ENCODE data around the gene ATAT1.
A peak's percentile ranks its signal among the peaks of the same experiment; 100 is the strongest.
"Not testable (repeated sequence)": the region's sequence is repeated elsewhere in the genome, so short reads cannot be mapped to it uniquely, and the experiment has no call there.

ATAT1 gene

GRCh38 chr6:30657454-30657853 lies 30.8 kb downstream of the ATAT1 start:
- Histone ChIP-seq H3K4me1 (ENCODE audit: insufficient read depth, low read length) (no peaks in the 10 kb centered on the region), H3K27me3 (ENCODE audit: control insufficient read depth in 1 of 2, insufficient read depth in 2 of 2, low read length in 2 of 2) (no peaks in the 10 kb centered on the region), H3K27ac (ENCODE audit: low read depth, low read length) (no peak overlapping the region), H3K9me3 (ENCODE audit: low read length) (no peaks in the 10 kb centered on the region), H3K4me3 (ENCODE audit: low read depth in 1 of 2, low read length in 2 of 2) (no peak overlapping the region), H3K9ac (ENCODE audit: low read length) (no peak overlapping the region), H3K36me3 (ENCODE audit: insufficient read depth, low read length) (peaks cover 86% of the 10 kb centered on the region)

- H3K4me3 ChIP-seq (ENCODE audit: low read depth in 1 of 2, low read length in 2 of 2); H3K9me3 ChIP-seq (ENCODE audit: low read length); H3K9ac ChIP-seq (ENCODE audit: low read length); H3K4me1 ChIP-seq (ENCODE audit: insufficient read depth, low read length); H3K27ac ChIP-seq (ENCODE audit: low read depth, low read length); H3K27me3 ChIP-seq (ENCODE audit: control insufficient read depth in 1 of 2, insufficient read depth in 2 of 2, low read length in 2 of 2): not testable (repeated sequence)
- H3K36me3 ChIP-seq (ENCODE audit: insufficient read depth, low read length): peaks cover 87% of the 10 kb centered on the region
Measured at GRCh38 chr6:30657922-30658321, 31.2 kb downstream of the ATAT1 start.

GRCh38 chr6:30664994-30665767 lies 38.5 kb downstream of the ATAT1 start:
- Histone ChIP-seq H3K9ac (ENCODE audit: low read length) (no peak overlapping the region), H3K27me3 (ENCODE audit: control insufficient read depth in 1 of 2, insufficient read depth in 2 of 2, low read length in 2 of 2) (no peaks in the 10 kb centered on the region), H3K9me3 (ENCODE audit: low read length) (no peaks in the 10 kb centered on the region), H3K4me3 (ENCODE audit: low read depth in 1 of 2, low read length in 2 of 2) (no peak overlapping the region), H3K27ac (ENCODE audit: low read depth, low read length) (no peak overlapping the region), H3K4me1 (ENCODE audit: insufficient read depth, low read length) (no peaks in the 10 kb centered on the region), H3K36me3 (ENCODE audit: insufficient read depth, low read length) (peaks cover 63% of the 10 kb centered on the region)

GRCh38 chr6:30666300-30666699 lies 39.6 kb downstream of the ATAT1 start:
- not testable (repeated sequence) for H3K9ac ChIP-seq (ENCODE audit: low read length)
- H3K36me3 ChIP-seq (ENCODE audit: insufficient read depth, low read length): peaks cover 70% of the 10 kb centered on the region

GRCh38 chr6:30670760-30671527 lies 44.3 kb downstream of the ATAT1 start:
- H3K9ac ChIP-seq (ENCODE audit: low read length): no peak overlapping the region
- H3K4me1 ChIP-seq (ENCODE audit: insufficient read depth, low read length): peaks cover 15% of the 10 kb centered on the region
- no peak overlapping the region for H3K4me3 ChIP-seq (ENCODE audit: low read depth in 1 of 2, low read length in 2 of 2)
- no peaks in the 10 kb centered on the region for H3K9me3 ChIP-seq (ENCODE audit: low read length)
- H3K27me3 ChIP-seq (ENCODE audit: control insufficient read depth in 1 of 2, insufficient read depth in 2 of 2, low read length in 2 of 2): no peaks in the 10 kb centered on the region
- no peak overlapping the region for H3K27ac ChIP-seq (ENCODE audit: low read depth, low read length)
- H3K36me3 ChIP-seq (ENCODE audit: insufficient read depth, low read length): peaks cover 28% of the 10 kb centered on the region

More at GRCh38 chr6:30666300-30666699, 39.6 kb downstream of the ATAT1 start:
- not testable (repeated sequence) for H3K27ac ChIP-seq (ENCODE audit: low read depth, low read length); H3K4me3 ChIP-seq (ENCODE audit: low read depth in 1 of 2, low read length in 2 of 2); H3K27me3 ChIP-seq (ENCODE audit: control insufficient read depth in 1 of 2, insufficient read depth in 2 of 2, low read length in 2 of 2); H3K9me3 ChIP-seq (ENCODE audit: low read length); H3K4me1 ChIP-seq (ENCODE audit: insufficient read depth, low read length)

- Histone ChIP-seq H3K36me3 (ENCODE audit: insufficient read depth, low read length) (peaks cover 36% of the 10 kb centered on the region), H3K9ac (ENCODE audit: low read length) (peak within 1 kb of the TSS; percentile 90), H3K27ac (ENCODE audit: low read depth, low read length) (peak within 1 kb of the TSS; percentile 94), H3K9me3 (ENCODE audit: low read length) (no peaks in the 10 kb centered on the region), H3K27me3 (ENCODE audit: control insufficient read depth in 1 of 2, insufficient read depth in 2 of 2, low read length in 2 of 2) (no peaks in the 10 kb centered on the region), H3K4me3 (ENCODE audit: low read depth in 1 of 2, low read length in 2 of 2) (peak within 1 kb of the TSS; percentile 88 to 99), H3K4me1 (ENCODE audit: insufficient read depth, low read length) (peaks cover 15% of the 10 kb centered on the region)
Measured at GRCh38 chr6:30672445-30673253, 46.0 kb downstream of the ATAT1 start, which contains the start of gene DHX16. Gene DHX16 (minus strand): TSS chr6:30673006. CDS start chr6:30672841, 165 bp downstream.

GRCh38 chr6:30676660-30677285 lies 50.1 kb downstream of the ATAT1 start:
- no peaks in the 10 kb centered on the region for H3K27me3 ChIP-seq (ENCODE audit: control insufficient read depth in 1 of 2, insufficient read depth in 2 of 2, low read length in 2 of 2)
- H3K4me1 ChIP-seq (ENCODE audit: insufficient read depth, low read length): peaks cover 29% of the 10 kb centered on the region
- H3K36me3 ChIP-seq (ENCODE audit: insufficient read depth, low read length): peaks cover 42% of the 10 kb centered on the region
- no peak overlapping the region for H3K9ac ChIP-seq (ENCODE audit: low read length)
- H3K9me3 ChIP-seq (ENCODE audit: low read length): no peaks in the 10 kb centered on the region
- no peak overlapping the region for H3K27ac ChIP-seq (ENCODE audit: low read depth, low read length)
- no peak overlapping the region for H3K4me3 ChIP-seq (ENCODE audit: low read depth in 1 of 2, low read length in 2 of 2)

- H3K9ac ChIP-seq (ENCODE audit: low read length): peak overlapping the region; percentile 57
- H3K36me3 ChIP-seq (ENCODE audit: insufficient read depth, low read length): peaks cover 45% of the 10 kb centered on the region
- no peaks in the 10 kb centered on the region for H3K27me3 ChIP-seq (ENCODE audit: control insufficient read depth in 1 of 2, insufficient read depth in 2 of 2, low read length in 2 of 2)
- H3K4me1 ChIP-seq (ENCODE audit: insufficient read depth, low read length): peaks cover 44% of the 10 kb centered on the region
- H3K27ac ChIP-seq (ENCODE audit: low read depth, low read length): peak overlapping the region; percentile 100
- no peaks in the 10 kb centered on the region for H3K9me3 ChIP-seq (ENCODE audit: low read length)
- H3K4me3 ChIP-seq (ENCODE audit: low read depth in 1 of 2, low read length in 2 of 2): peak overlapping the region in 1 of 2 donors; percentile 43
Measured at GRCh38 chr6:30678964-30679726, 52.5 kb downstream of the ATAT1 start.

GRCh38 chr6:30679765-30680535 lies 53.3 kb downstream of the ATAT1 start:
- peak overlapping the region; percentile 100 for H3K27ac ChIP-seq (ENCODE audit: low read depth, low read length)
- no peaks in the 10 kb centered on the region for H3K27me3 ChIP-seq (ENCODE audit: control insufficient read depth in 1 of 2, insufficient read depth in 2 of 2, low read length in 2 of 2)
- H3K36me3 ChIP-seq (ENCODE audit: insufficient read depth, low read length): peaks cover 45% of the 10 kb centered on the region
- peaks cover 44% of the 10 kb centered on the region for H3K4me1 ChIP-seq (ENCODE audit: insufficient read depth, low read length)
- no peaks in the 10 kb centered on the region for H3K9me3 ChIP-seq (ENCODE audit: low read length)
- H3K4me3 ChIP-seq (ENCODE audit: low read depth in 1 of 2, low read length in 2 of 2): peak overlapping the region in 1 of 2 donors; percentile 43
- peak overlapping the region; percentile 57 for H3K9ac ChIP-seq (ENCODE audit: low read length)

GRCh38 chr6:30681766-30682142 lies 55.1 kb downstream of the ATAT1 start:
- Histone ChIP-seq H3K36me3 (ENCODE audit: insufficient read depth, low read length) (peaks cover 34% of the 10 kb centered on the region), H3K27ac (ENCODE audit: low read depth, low read length) (peak overlapping the region; percentile 100), H3K27me3 (ENCODE audit: control insufficient read depth in 1 of 2, insufficient read depth in 2 of 2, low read length in 2 of 2) (no peaks in the 10 kb centered on the region), H3K9ac (ENCODE audit: low read length) (peak overlapping the region; percentile 98), H3K4me3 (ENCODE audit: low read depth in 1 of 2, low read length in 2 of 2) (peak overlapping the region; percentile 35 to 99), H3K4me1 (ENCODE audit: insufficient read depth, low read length) (peaks cover 44% of the 10 kb centered on the region), H3K9me3 (ENCODE audit: low read length) (no peaks in the 10 kb centered on the region)

All from muscle layer of colon (tissue), 2 donors.